OCI-LY3 (cell line): ENCODE data around the gene C22orf31.

Source experiments
- CTCF ChIP-seq: fragments of 200-600, 300-600 bp; sonication (generic); IDR thresholded peaks from 2 replicates; pipeline ENCODE4 v1.5.1; 2014; ENCODE audit warnings: antibody characterized with exemption, low read length, low read depth
- EZH2phosphoT487 ChIP-seq: fragments of 200-600 bp; shearing (Covaris generic); IDR thresholded peaks from 2 replicates; pipeline ENCODE4 v1.6.1; 2018; ENCODE audit warnings: antibody characterized with exemption, mixed run types, low read depth

GRCh38 chr22:29082826-29083545, 21.4 kb upstream of the C22orf31 start:
- TF ChIP-seq CTCF (no peak), EZH2phosphoT487 (no peak)
